ENCODE measurements around the gene MMP14. TPM values are rescaled to one million over a fixed set of nuclear protein-coding genes. Genes with fewer than 3 reads are reported as not detected.

MMP14 gene
- total RNA-seq, 2 experiments from 2014 or later = 1.8 to 2.1 TPM

Other genes with a start within 250 kb of the MMP14 start
- 100 to 1,000 TPM; 169 to 233 TPM for gene DAD1, start 247.4 kb upstream of the MMP14 start, total RNA-seq
- 10 to 100 TPM in 1 of 2 experiments, 1 to 10 TPM in 1; 8.3 to 10.4 TPM for gene ABHD4, start 238.3 kb upstream of the MMP14 start, total RNA-seq
- gene OR6J1, start 192.2 kb upstream of the MMP14 start, total RNA-seq = not detected
- gene OXA1L, start 69.9 kb upstream of the MMP14 start, total RNA-seq = 100 to 1,000 TPM; 122 to 141 TPM
- under 1 TPM; 0.25 to 0.69 TPM for gene SLC7A7, start 21.1 kb upstream of the MMP14 start, total RNA-seq
- gene MRPL52, start 6.7 kb upstream of the MMP14 start, total RNA-seq = 100 to 1,000 TPM; 101 to 112 TPM
- gene LRP10, start 35.2 kb downstream of the MMP14 start, total RNA-seq = 10 to 100 TPM; 60.0 to 63.5 TPM
- under 1 TPM; 0.52 to 0.69 TPM for gene REM2, start 46.6 kb downstream of the MMP14 start, total RNA-seq
- 10 to 100 TPM; 79.0 to 79.6 TPM for gene RBM23, start 82.6 kb downstream of the MMP14 start, total RNA-seq
- gene PRMT5, start 92.8 kb downstream of the MMP14 start, total RNA-seq = 10 to 100 TPM; 52.6 to 56.8 TPM
- gene HAUS4, start 120.5 kb downstream of the MMP14 start, total RNA-seq = 10 to 100 TPM; 67.4 to 68.6 TPM
- 1 to 10 TPM; 1.3 to 1.4 TPM for gene AJUBA, start 146.0 kb downstream of the MMP14 start, total RNA-seq
- gene C14orf93, start 173.6 kb downstream of the MMP14 start, total RNA-seq = 10 to 100 TPM in 1 of 2 experiments, 1 to 10 TPM in 1; 9.4 to 11.1 TPM
- gene PSMB5, start 198.3 kb downstream of the MMP14 start, total RNA-seq = 10 to 100 TPM; 60.4 to 60.7 TPM
- under 1 TPM in 1 of 2 experiments, not detected in 1; 0.21 TPM for gene PSMB11, start 205.6 kb downstream of the MMP14 start, total RNA-seq
- 1 to 10 TPM; 2.9 to 3.0 TPM for gene CDH24, start 220.9 kb downstream of the MMP14 start, total RNA-seq